ENCODE results near the gene RANBP9.

- TF ChIP-seq CTCF (IDR thresholded peaks at IDR 0.05) (no peak), POLR2A (IDR thresholded peaks at IDR 0.05) (no peak), POLR2AphosphoS5 (IDR thresholded peaks at IDR 0.05) (no peak), EP300 (IDR thresholded peaks at IDR 0.05) (no peak)
Observed at GRCh38 chr6:13669476-13669875, 42.2 kb downstream of the RANBP9 start.
